ENCODE measurements around the gene PLEKHN1.

DNA sequence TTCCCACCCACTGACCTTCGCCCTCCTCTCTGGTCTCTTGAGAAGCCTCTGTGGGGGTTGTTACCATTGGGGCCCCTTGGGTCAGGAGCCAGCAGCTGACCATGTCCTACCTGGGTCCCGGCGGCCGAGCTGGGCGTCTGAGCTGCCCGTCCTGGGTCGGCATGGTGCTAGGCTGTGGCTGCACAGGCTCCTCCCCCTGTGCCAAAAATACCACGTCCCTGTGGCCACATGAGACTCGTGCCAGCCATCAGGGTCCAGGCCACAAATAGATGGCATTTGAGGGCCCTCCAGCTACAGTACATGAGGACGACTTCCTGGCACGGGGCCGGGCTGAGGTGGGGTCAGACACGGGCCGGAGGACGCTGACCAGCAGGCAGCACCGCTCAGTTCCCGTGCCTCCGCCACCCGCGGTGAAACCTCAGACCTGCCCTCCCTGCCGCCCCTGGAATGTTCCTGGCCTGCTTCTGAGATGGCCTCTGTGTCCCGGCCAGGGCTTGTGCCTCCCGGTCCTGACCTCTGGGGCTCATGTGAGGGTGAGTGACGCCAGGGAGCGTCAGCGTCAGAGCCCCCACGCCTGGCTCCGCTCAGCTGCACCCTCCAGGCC is 15.8 kb downstream of the PLEKHN1 start, which contains the start of gene PERM1:
- TF ChIP-seq, protein P1, sequence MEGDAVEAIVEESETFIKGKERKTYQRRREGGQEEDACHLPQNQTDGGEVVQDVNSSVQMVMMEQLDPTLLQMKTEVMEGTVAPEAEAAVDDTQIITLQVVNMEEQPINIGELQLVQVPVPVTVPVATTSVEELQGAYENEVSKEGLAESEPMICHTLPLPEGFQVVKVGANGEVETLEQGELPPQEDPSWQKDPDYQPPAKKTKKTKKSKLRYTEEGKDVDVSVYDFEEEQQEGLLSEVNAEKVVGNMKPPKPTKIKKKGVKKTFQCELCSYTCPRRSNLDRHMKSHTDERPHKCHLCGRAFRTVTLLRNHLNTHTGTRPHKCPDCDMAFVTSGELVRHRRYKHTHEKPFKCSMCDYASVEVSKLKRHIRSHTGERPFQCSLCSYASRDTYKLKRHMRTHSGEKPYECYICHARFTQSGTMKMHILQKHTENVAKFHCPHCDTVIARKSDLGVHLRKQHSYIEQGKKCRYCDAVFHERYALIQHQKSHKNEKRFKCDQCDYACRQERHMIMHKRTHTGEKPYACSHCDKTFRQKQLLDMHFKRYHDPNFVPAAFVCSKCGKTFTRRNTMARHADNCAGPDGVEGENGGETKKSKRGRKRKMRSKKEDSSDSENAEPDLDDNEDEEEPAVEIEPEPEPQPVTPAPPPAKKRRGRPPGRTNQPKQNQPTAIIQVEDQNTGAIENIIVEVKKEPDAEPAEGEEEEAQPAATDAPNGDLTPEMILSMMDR (IDR thresholded peaks at IDR 0.05; ENCODE audit: low read depth, low read length), result no peak
- no peak for TF ChIP-seq EZH2phosphoT487 (IDR thresholded peaks at IDR 0.05; ENCODE audit: low read depth)

Measured in OCI-LY3 (cell line).